ENCODE data around the gene AQP2.

The AQP2 gene

DNA sequence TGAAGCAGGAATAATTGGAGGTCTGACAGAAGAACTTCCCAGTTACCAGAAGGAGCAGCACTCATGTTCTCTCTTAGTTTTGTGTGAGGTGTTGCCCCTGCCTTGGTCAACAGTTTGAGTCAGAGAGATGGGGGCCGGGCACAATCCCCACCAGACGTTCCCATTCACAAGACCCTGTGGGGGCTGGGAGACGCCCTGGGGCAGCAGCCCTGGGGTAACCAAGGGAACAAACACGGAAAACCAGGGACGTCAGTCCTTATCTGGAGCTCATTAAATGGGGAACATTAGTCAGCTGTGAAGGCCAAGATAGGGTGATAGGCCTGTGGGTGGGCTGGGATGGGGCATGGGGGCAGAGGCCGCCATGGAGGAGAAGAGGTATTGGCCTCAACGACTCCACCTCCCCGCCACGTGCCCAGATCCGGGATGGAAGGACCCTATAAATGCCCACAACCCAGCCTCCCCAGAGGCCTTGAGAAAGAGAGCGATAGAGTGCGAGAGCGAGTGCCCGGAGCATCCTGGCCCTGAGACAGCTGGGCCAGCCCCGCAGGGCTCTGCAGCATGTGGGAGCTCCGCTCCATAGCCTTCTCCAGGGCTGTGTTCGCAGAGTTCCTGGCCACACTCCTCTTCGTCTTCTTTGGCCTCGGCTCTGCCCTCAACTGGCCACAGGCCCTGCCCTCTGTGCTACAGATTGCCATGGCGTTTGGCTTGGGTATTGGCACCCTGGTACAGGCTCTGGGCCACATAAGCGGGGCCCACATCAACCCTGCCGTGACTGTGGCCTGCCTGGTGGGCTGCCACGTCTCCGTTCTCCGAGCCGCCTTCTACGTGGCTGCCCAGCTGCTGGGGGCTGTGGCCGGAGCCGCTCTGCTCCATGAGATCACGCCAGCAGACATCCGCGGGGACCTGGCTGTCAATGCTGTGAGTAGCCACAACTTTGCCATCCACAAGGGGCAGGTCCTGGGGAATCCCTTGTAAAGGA is at the start of gene AQP2:
AQP2 (plus strand) TSS at position 465 of the 979 bp plus-strand sequence; CDS start at position 559, 94 bp downstream.
- no peak for FAIRE-seq

DNA sequence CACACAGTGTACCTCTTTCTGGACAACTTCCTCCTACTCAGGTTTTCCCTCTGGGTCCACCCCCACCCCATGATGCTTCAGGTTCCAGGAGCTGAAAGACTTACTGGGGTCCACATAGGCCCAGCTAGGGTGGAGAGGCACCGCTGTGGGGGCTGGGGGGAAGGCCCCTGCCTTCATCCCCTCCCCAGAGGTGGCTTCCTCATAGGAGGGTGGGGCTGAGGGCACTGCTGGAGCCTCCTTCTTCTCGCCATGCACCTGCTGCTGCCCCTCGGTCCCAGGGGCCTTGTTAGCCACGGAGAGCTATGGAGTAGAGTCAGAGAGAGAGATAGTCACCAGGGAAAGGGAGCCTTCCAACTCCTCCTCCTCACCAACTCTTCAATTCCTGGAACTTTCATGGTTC is 49.5 kb upstream of the AQP2 start:
- FAIRE-seq, result no peak

DNA sequence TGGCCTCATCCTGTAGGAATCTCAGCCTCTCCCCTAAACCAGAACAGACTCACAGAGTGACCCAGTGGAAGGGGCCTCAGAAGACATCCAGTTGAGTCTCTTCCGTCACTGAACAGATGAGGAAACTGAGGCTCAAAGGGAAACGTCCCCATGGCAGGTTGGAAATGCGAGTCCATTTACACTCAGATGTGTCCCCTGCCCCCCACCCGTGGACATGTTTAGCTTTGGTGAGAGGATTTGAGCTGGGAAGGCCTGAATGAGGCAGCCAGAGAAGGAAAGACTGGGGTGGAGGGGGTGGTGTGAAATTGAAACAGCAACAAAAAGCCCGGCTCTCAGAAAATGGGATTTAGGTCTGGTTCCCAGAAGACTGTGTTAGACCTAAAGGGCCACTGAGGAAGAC is 48.6 kb upstream of the AQP2 start:
- FAIRE-seq, result no peak

DNA sequence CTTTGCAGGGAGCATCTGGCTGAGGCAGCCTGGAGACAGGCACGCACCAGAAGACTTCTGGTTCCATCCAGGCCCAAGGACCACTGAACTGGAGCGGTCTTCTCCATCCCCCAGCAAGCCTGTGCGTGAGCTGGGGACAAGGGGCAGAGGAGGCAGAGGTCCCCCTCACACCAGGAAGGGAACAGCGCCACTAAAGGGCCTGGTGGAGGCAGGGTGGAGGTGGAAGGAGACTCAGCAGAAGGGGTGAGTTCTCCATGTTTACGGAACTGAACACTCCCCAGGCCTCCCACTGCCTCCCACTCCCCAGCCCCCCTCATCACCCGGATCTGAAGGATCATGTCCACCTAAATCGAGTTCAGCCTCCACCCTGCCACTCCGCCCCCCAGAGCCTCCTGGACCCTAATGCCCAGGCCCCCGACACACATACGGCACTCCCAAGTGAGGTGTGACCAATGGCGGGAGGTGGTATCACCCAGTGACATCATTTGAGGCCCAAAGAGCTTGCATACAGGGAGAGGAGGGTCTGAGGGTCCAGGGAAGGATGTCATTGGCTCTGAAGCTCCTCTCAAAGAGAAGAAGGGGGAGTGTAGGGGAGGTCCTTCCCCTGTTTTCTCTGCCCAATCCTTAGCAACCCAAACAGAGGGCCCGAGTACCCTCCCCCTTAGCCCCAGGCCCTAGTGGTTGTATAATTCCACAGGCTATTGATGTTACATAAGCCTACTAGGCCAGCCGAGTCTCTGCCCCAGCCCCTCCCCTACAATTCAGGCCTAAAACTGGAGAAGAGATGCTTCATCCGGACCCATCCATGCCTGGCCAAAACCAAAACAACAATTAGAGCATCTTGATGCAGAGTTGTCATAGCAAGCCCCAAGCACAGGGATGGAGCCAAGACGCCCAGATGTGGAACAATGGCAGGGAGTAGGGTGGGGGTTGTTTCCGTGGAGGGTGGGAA is 47.9 kb upstream of the AQP2 start:
- FAIRE-seq, result no peak

GRCh38 chr12:49903351-49903699 is 47.2 kb upstream of the AQP2 start:
- FAIRE-seq, result no peak

- no peak for FAIRE-seq
These were observed 46.7 kb upstream of the AQP2 start, which contains the start of gene FAIM2 for GRCh38 chr12:49903700-49904423. TSS of gene FAIM2 (minus strand) at chr12:49903900. CDS start at chr12:49903792, 108 bp downstream.

- FAIRE-seq, result no peak
These were observed 45.9 kb upstream of the AQP2 start for GRCh38 chr12:49904601-49905000.

DNA sequence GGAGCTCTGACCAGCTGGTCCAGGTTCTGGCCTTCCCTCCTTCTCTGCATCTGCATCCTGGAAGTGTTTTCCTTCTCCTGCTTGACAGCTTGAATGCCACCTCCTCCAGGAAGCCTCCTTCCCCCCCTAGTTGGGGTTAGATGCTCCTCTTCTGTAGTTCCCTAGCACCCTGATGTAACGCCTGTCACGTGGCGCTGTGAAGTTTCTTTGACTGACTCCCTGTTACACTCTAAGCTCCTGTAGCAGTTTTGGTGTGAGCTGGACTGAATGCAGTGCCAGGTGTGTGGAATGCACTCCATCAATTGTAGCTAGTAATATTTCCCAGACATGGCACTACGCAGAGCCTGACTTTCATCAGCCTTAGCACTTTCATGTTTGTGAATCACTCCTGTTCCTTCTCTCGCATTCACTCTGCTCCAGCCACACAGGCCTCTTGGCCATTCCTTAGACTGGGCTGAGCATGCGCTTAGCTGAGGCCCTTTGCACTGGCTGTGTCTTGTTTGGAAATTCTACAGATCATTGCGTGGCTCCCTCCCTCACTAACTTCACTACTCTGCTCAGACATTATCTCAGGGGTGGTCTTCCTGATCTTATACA is 44.7 kb upstream of the AQP2 start:
- no peak for FAIRE-seq

DNA sequence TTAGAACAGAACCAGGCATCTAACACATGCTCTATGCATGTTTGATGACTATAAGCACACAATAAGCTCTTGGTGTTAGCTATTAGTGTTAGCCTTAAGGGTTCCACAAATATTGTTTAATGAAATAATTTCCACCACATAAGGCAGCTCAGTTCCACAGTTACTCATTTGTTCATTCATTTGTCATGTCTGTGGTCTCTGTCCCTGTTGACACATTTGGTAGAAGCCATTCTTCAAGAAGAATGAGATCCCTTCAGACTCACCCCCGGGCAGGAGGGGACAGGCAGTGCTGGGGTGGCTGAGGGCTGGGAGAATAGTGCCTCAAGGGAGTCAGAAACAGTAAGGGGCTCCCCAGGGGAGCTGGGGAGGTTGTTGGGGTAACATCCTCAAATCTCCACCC is 43.2 kb upstream of the AQP2 start:
- no peak for FAIRE-seq

- FAIRE-seq, result no peak
These were observed 41.2 kb upstream of the AQP2 start for GRCh38 chr12:49909356-49909755.

- no peak for FAIRE-seq
These were observed 40.7 kb upstream of the AQP2 start for GRCh38 chr12:49909826-49910225.

- FAIRE-seq, result no peak
These were observed 40.0 kb upstream of the AQP2 start for GRCh38 chr12:49910331-49911212.

- FAIRE-seq, result no peak
These were observed 39.3 kb upstream of the AQP2 start for GRCh38 chr12:49911213-49911605.

GRCh38 chr12:49912345-49913255 is 37.9 kb upstream of the AQP2 start:
- no peak for FAIRE-seq

GRCh38 chr12:49916129-49916919 is 34.2 kb upstream of the AQP2 start:
- FAIRE-seq, result no peak

DNA sequence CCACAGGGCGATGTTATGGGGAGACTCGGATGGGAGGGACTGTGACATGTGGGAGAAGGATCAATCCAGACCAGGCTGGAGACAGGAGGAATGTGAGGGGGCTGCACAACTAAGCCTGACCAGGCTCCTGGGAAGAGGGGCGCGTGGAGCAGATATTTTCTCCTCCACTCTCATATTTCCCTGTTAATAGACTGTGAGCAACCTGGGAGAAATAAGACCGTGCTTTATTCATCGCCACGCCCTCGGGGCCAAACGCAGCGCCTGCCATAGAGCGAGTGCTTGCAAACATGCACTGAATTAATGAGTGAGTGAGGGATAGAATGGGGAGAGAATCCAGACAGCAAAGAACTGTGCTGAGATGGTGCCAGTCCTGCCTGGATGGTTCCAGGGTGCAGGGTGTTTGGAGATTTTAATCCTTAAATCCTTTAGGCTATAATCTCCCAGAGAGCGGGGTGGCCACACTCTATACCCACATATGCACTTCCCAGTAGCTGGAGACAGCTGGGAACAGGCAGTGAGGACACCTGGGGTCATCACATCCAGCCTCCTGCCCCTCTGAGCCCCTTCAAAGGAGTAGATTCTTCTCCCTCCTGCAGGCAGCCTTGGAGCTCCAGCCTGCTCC is 33.3 kb upstream of the AQP2 start:
- no peak for FAIRE-seq

DNA sequence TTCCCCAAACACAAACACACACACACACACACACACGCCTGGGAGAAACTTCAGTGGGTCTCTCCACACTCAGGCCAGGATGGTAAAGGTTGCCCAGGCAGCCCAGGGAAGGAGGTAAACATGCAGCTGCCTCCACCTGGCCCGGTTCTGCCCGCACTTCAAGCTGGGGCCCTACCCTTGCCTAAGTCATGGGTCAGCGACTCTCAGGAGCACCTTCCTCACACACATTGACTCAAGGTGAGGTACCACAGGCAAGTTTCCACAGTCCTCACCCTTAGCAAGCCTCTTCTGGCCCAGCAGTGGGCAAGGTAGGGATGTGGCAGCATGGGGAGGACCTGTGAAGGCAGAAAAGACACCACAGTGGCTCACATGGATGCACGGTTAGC is 32.8 kb upstream of the AQP2 start:
- FAIRE-seq, result no peak

GRCh38 chr12:49920241-49920914 is 30.2 kb upstream of the AQP2 start:
- FAIRE-seq, result no peak
